ENCODE measurements around the gene CDK12. TPM values are rescaled to one million over a fixed set of nuclear protein-coding genes. Genes with fewer than 3 reads are reported as not detected.
A peak's percentile ranks its signal among the peaks of the same experiment; 100 is the strongest.

Gene CDK12
- total RNA-seq, 1 donor from 2014 or later = 63.0 TPM

GRCh38 chr17:39569126-39569525 lies 107.8 kb downstream of the CDK12 start:
- no peak overlapping the region for H3K27ac Mint-ChIP-seq (ENCODE audit: unreplicated experiment)
- peaks cover 9% of the 10 kb centered on the region for H3K27me3 Mint-ChIP-seq (ENCODE audit: unreplicated experiment)
- H3K9me3 Mint-ChIP-seq (ENCODE audit: unreplicated experiment) = peaks cover 4% of the 10 kb centered on the region
- H3K36me3 Mint-ChIP-seq (ENCODE audit: low read depth, unreplicated experiment) = peaks cover 51% of the 10 kb centered on the region
- H3K4me3 Mint-ChIP-seq (ENCODE audit: unreplicated experiment) = no peak overlapping the region
- TF ChIP-seq CTCF (IDR thresholded peaks at IDR 0.05; ENCODE audit: unreplicated experiment) = no peak
- peaks cover 3% of the 10 kb centered on the region for H3K4me1 Mint-ChIP-seq (ENCODE audit: unreplicated experiment)
- no peak for DNase-seq (ENCODE audit: low spot score)

GRCh38 chr17:39572121-39572520 lies 110.8 kb downstream of the CDK12 start:
- Mint-ChIP-seq H3K4me1 (ENCODE audit: unreplicated experiment) (peaks cover 16% of the 10 kb centered on the region), H3K36me3 (ENCODE audit: low read depth, unreplicated experiment) (peaks cover 33% of the 10 kb centered on the region), H3K27me3 (ENCODE audit: unreplicated experiment) (peaks cover 7% of the 10 kb centered on the region), H3K27ac (ENCODE audit: unreplicated experiment) (no peak overlapping the region), H3K9me3 (ENCODE audit: unreplicated experiment) (peaks cover 4% of the 10 kb centered on the region), H3K4me3 (ENCODE audit: unreplicated experiment) (no peak overlapping the region)
- TF ChIP-seq CTCF (IDR thresholded peaks at IDR 0.05; ENCODE audit: unreplicated experiment) = no peak
- DNase-seq (ENCODE audit: low spot score) = no peak

GRCh38 chr17:39573447-39574298 lies 112.4 kb downstream of the CDK12 start:
- TF ChIP-seq CTCF (IDR thresholded peaks at IDR 0.05; ENCODE audit: unreplicated experiment) = no peak
- Mint-ChIP-seq H3K36me3 (ENCODE audit: low read depth, unreplicated experiment) (peaks cover 20% of the 10 kb centered on the region), H3K9me3 (ENCODE audit: unreplicated experiment) (peaks cover 4% of the 10 kb centered on the region), H3K27ac (ENCODE audit: unreplicated experiment) (peak overlapping the region; percentile 94), H3K4me3 (ENCODE audit: unreplicated experiment) (peak overlapping the region; percentile 89), H3K27me3 (ENCODE audit: unreplicated experiment) (peaks cover 7% of the 10 kb centered on the region), H3K4me1 (ENCODE audit: unreplicated experiment) (peaks cover 21% of the 10 kb centered on the region)
- DNase-seq (ENCODE audit: low spot score) = peak; percentile 77

GRCh38 chr17:39576187-39576586 lies 114.9 kb downstream of the CDK12 start:
- DNase-seq (ENCODE audit: low spot score) = peak; percentile 57
- peaks cover 32% of the 10 kb centered on the region for H3K4me1 Mint-ChIP-seq (ENCODE audit: unreplicated experiment)
- peak; percentile 63 for TF ChIP-seq CTCF (IDR thresholded peaks at IDR 0.05; ENCODE audit: unreplicated experiment)
- H3K4me3 Mint-ChIP-seq (ENCODE audit: unreplicated experiment) = no peak overlapping the region
- H3K27ac Mint-ChIP-seq (ENCODE audit: unreplicated experiment) = peak overlapping the region; percentile 52
- peaks cover 7% of the 10 kb centered on the region for H3K27me3 Mint-ChIP-seq (ENCODE audit: unreplicated experiment)
- H3K36me3 Mint-ChIP-seq (ENCODE audit: low read depth, unreplicated experiment) = peaks cover 7% of the 10 kb centered on the region
- peaks cover under 1% of the 10 kb centered on the region for H3K9me3 Mint-ChIP-seq (ENCODE audit: unreplicated experiment)

- no peak overlapping the region for H3K27ac Mint-ChIP-seq (ENCODE audit: unreplicated experiment)
- no peaks in the 10 kb centered on the region for H3K36me3 Mint-ChIP-seq (ENCODE audit: low read depth, unreplicated experiment)
These were observed 117.0 kb downstream of the CDK12 start for GRCh38 chr17:39578272-39578671.

More at GRCh38 chr17:39578272-39578671, 117.0 kb downstream of the CDK12 start:
- no peak for TF ChIP-seq CTCF (IDR thresholded peaks at IDR 0.05; ENCODE audit: unreplicated experiment)
- Mint-ChIP-seq H3K4me3 (ENCODE audit: unreplicated experiment) (no peak overlapping the region), H3K27me3 (ENCODE audit: unreplicated experiment) (peaks cover 6% of the 10 kb centered on the region), H3K4me1 (ENCODE audit: unreplicated experiment) (peaks cover 38% of the 10 kb centered on the region), H3K9me3 (ENCODE audit: unreplicated experiment) (no peaks in the 10 kb centered on the region)
- DNase-seq (ENCODE audit: low spot score) = no peak
